GM13976 (cell line): ENCODE data around the gene CHRNA4.
A peak's percentile ranks its signal among the peaks of the same experiment; 100 is the strongest.
"Not testable (repeated sequence)": the region's sequence is repeated elsewhere in the genome, so short reads cannot be mapped to it uniquely, and the experiment has no call there.

Experiments used
- DNase-seq: peaks from one replicate; pipeline ENCODE4 v3.0.0; 2012; ENCODE audit warnings: low spot score
- in situ Hi-C: fragments of 300-500 bp; cut with MboI; formaldehyde crosslinking; loops from one replicate; pipeline ENCODE4 v1.12.0; 2022; ENCODE audit warnings: low sequenced_read_pairs, mixed read lengths, inconsistent platforms; ENCODE audit not compliant: unreplicated experiment
- TF ChIP-seq, protein P1 (sequence below): IDR thresholded peaks from 2 replicates; pipeline ENCODE4 v1.5.1; 2012; ENCODE audit warnings: borderline replicate concordance, mild to moderate bottlenecking; ENCODE audit not compliant: insufficient read depth; ENCODE audit errors: extremely low read depth, missing control alignments, control extremely low read depth

CHRNA4 gene

DNA sequence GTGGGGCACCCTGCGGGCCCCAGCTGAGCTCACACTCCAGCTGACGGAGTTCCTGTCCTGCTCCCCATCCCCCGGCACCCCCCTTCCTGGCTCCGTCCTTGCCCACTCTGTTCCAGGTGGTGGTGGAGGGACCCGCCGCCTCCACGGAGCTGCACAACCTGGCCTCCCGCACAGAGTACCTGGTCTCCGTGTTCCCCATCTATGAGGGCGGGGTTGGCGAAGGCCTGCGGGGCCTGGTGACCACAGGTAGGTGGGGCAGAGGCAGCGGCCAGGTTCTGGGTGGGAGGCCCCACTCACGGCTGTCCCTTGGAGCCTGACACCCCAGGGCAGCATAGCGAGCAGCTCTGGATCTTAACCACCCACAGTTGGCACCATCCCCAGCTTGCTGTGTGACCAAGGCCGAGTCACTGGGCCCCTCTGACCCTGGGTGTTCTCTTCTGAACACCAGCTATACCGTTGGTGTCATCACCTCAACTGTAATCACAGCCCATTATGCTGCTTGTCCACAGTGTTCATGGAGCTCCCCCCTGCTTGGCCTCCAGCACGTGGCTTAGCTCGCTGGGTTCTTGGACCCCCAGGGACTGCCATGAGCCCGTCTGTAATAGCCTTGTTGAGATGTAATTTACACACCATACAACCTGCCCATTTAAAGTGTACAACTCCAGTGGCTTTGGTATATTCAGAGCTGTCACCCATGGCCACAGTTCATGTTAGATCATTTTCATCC, 50.7 kb downstream of the CHRNA4 start:
- no peak for DNase-seq
- TF ChIP-seq, protein P1, sequence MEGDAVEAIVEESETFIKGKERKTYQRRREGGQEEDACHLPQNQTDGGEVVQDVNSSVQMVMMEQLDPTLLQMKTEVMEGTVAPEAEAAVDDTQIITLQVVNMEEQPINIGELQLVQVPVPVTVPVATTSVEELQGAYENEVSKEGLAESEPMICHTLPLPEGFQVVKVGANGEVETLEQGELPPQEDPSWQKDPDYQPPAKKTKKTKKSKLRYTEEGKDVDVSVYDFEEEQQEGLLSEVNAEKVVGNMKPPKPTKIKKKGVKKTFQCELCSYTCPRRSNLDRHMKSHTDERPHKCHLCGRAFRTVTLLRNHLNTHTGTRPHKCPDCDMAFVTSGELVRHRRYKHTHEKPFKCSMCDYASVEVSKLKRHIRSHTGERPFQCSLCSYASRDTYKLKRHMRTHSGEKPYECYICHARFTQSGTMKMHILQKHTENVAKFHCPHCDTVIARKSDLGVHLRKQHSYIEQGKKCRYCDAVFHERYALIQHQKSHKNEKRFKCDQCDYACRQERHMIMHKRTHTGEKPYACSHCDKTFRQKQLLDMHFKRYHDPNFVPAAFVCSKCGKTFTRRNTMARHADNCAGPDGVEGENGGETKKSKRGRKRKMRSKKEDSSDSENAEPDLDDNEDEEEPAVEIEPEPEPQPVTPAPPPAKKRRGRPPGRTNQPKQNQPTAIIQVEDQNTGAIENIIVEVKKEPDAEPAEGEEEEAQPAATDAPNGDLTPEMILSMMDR: no peak
- in situ Hi-C loops: no loop called here

DNA sequence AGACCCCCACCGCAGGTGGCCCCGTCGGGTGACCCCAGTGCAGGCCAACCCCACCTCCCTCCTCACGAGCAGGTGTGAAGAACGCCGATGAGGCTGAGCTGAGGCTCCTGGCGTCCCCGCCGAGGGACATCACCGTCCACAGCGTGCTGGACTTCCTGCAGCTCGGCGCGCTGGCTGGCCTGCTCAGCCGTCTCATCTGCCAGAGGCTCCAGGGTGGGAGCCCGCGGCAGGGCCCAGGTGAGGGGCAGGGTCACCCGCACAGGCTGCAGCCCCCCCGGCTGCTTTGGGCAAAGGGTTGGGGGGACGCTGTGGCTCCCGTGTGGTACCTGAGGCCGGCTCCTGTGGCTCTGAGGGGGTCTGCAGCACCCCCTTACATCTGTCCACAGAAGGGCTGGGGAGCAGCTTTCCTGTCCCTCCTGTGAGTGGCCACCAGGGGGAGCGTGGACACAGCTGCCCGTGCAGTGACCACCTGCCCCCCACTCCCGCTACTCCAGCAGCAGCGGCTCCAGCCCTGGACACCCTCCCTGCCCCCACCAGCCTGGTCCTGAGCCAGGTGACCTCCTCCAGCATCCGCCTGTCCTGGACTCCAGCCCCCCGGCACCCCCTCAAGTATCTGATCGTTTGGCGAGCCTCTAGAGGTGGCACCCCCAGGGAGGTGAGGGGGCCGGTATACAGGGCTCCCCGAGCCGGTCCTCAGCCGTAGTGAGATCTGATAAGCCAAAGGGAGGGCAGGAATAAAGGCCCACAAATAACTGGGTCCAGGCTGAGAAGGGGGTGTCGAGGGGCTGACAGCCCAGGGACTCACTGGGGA, 51.7 kb downstream of the CHRNA4 start:
- peak; percentile 81 for DNase-seq
- TF ChIP-seq, protein P1: peak; percentile 52
- in situ Hi-C loops: no loop called here

DNA sequence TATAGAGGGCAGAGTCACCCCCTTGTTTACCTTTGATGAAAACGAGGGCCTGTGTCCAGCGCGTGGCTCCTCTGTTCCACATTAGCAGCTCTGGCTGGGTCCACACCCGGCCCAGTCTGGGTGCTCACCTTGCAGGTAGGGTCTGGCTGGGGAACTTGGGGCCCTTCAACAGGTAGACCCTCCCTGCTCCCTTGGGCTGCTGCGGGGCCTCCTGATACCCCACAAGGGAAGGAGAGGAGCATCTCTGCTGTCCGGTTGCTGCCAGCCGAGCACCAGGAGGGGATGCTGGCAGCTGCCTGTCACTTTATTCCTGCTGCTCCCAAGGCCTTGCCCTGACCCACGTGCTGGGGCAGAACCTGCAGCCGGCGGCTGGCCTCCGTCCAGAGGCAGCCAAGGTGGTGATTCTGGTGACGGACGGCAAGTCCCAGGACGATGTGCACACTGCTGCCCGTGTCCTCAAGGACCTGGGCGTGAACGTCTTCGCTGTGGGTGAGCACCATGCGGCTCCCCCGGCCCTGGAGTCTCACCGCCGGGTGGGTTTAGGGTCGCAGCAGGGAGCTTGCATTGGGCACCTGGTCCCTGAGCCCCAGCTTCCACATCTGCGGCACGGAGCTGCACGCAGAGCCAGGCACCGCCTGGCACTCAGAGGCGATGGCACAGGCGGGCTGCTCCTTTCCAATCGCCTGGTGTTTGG, 52.8 kb downstream of the CHRNA4 start:
- in situ Hi-C loops: no loop called here
- no peak for DNase-seq
- TF ChIP-seq, protein P1: no peak

DNA sequence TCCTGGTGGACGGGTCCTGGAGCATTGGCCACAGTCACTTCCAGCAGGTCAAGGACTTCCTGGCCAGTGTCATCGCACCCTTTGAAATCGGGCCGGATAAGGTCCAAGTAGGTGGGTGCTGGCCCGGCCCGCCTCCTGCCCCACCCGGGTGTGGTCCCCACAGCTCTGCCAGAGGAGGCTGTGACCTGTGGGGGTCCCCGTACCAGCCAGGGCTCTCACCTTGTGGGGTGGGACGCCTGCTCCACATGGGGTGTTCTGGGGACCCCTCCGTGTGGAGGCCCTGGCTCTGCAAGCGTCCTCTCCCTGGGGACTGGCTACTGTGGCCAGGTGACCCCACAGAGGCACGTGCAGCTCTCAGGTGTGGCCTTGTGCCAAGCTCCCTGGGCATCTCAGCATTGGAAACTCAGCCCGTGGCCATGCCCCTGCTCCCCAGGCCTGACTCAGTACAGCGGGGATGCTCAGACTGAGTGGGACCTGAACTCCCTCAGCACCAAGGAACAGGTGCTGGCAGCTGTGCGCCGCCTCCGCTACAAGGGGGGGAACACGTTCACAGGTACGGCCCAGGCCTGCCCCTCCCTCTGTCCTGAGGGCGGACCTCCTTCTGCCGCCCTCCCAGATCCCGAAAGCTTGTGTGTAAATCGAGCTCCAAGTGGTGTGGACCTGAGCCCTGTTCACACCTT, 53.5 kb downstream of the CHRNA4 start:
- in situ Hi-C loops: no loop called here
- TF ChIP-seq, protein P1: no peak
- DNase-seq: no peak

DNA sequence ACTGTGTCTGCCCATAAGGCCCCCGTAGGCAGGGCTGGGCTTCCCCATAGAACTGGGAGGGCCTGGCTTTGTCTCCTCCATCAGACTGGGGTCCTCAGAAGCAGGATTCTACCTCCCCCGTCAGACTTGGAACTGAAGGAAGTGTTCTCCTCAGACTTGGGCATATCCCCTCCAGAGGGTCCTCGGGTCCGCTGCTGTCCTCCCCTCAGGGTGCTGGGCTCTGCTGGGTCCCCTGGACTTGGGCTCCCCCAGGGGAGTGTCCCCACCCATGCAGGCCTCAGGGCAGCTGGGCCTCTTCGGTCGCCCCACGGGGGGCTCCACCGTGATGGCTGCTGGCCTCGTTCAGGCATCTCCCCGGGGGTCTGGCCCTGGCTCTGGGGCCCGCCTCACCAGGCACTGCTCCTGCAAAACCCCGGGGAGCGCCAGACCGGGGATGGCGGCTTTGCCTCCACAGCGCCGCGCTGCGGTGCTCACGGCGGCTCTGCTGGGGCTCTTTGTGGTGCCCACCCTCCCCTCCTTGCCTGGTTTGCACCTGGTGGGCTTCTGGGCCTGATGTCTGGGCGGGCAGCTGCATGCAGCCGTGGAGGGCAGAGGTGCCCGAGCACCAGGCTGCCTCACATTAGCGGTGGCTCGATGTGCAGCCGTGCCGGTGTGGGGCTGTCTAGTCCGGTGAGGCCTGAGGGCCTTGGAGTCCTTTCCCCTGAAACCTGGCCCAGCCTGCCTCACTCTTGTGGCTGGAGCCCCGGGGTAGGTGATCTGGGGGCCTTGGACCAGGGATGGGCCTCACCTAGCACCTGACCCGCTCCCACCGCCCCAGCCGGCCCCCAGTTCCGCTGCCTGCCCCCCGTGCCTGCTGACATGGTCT, 54.2 kb downstream of the CHRNA4 start:
- in situ Hi-C loops: no loop called here

DNA sequence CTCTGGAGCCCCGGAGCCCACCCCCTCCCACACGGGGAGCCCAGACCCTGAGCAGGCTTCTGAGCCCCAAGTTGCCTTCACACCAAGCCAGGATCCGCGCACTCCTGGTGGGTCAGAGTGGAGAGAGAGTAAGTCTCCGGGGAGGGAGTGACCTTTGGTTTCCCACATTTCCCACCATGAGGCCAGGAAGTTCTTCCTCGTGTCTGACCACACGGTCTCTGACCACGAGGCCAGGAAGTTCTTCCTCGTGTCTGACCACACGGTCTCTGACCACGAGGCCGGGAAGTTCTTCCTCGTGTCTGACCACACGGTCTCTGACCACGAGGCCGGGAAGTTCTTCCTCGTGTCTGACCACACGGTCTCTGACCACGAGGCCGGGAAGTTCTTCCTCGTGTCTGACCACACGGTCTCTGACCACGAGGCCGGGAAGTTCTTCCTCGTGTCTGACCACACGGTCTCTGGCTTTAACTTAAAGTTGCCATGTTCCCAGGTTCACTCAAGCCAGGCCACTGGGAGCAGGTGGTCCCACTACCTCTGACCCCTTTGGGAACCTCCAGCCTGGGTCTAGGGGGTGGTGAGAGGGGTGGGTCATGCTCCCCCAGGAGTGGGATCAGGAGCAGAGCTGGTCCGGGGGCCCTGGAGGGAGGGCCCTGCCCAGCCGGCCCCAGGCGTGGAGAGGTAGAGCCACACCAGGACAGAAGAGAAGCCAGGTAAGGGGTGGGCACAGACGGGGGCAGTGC, 55.0 kb downstream of the CHRNA4 start:
- in situ Hi-C loops, DNase-seq: not testable (repeated sequence)

More for the DNA sequence above, 54.2 kb downstream of the CHRNA4 start:
- DNase-seq: no peak
- TF ChIP-seq, protein P1: no peak
